Tibial nerve (tissue), 4 donors: ENCODE measurements around the gene MLX.

Experiments
- CTCF ChIP-seq, 5 experiments: fragments of 200-600 bp in 3 of 5; fragments of 450-650 bp in 2 of 5; sonication (generic) in 3 of 5; IDR thresholded peaks; one replicate each; pipeline ENCODE4 v1.5.1; 2016 to 2019; ENCODE audit warnings: antibody characterized with exemption in 5 of 5, mild to moderate bottlenecking in 3 of 5, moderate library complexity in 2 of 5
- EP300 ChIP-seq, 2 donors: sonication (generic); formaldehyde crosslinking; IDR thresholded peaks; one replicate each; pipeline ENCODE4 v1.6.1; 2017; ENCODE audit warnings: antibody characterized with exemption in 2 of 2, mild to moderate bottlenecking in 1 of 2

- TF ChIP-seq CTCF (IDR thresholded peaks at IDR 0.05), result no peak
- no peak for TF ChIP-seq EP300 (IDR thresholded peaks at IDR 0.05)
These were observed 41.6 kb downstream of the MLX start for GRCh38 chr17:42608305-42609181.
